Measurements from ENCODE around the gene SOX8.
A peak's percentile ranks its signal among the peaks of the same experiment; 100 is the strongest.

The SOX8 gene

GRCh38 chr16:990516-991291 is 9.1 kb downstream of the SOX8 start:
- no peak overlapping the region for H3K4me3 ChIP-seq (ENCODE audit: low read length)
- no peaks in the 10 kb centered on the region for H3K4me1 ChIP-seq (ENCODE audit: control insufficient read depth, insufficient read depth, low read length)
- H3K36me3 ChIP-seq (ENCODE audit: control insufficient read depth, insufficient read depth, low read length, severe bottlenecking): no peaks in the 10 kb centered on the region
- DNase-seq (ENCODE audit: low read depth): no peak
- H3K27me3 ChIP-seq (replicated peaks; ENCODE audit: control insufficient read depth, insufficient read depth, low read length): peaks cover 32% of the 10 kb centered on the region
- H3K9ac ChIP-seq (ENCODE audit: low read length): no peak overlapping the region
- H3K9me3 ChIP-seq (ENCODE audit: control insufficient read depth, low read length): peaks cover 19% of the 10 kb centered on the region

- Histone ChIP-seq H3K4me1 (ENCODE audit: control insufficient read depth, insufficient read depth, low read length) (no peaks in the 10 kb centered on the region), H3K9ac (ENCODE audit: low read length) (no peak overlapping the region), H3K4me3 (ENCODE audit: low read length) (no peak overlapping the region), H3K9me3 (ENCODE audit: control insufficient read depth, low read length) (peaks cover 25% of the 10 kb centered on the region), H3K36me3 (ENCODE audit: control insufficient read depth, insufficient read depth, low read length, severe bottlenecking) (no peaks in the 10 kb centered on the region), H3K27me3 (replicated peaks; ENCODE audit: control insufficient read depth, insufficient read depth, low read length) (peaks cover 30% of the 10 kb centered on the region)
- DNase-seq (ENCODE audit: low read depth): no peak
Measured at GRCh38 chr16:991345-991744, 9.8 kb downstream of the SOX8 start.

- Histone ChIP-seq H3K27me3 (replicated peaks; ENCODE audit: control insufficient read depth, insufficient read depth, low read length) (peaks cover 30% of the 10 kb centered on the region), H3K9ac (ENCODE audit: low read length) (no peak overlapping the region), H3K4me3 (ENCODE audit: low read length) (no peak overlapping the region), H3K36me3 (ENCODE audit: control insufficient read depth, insufficient read depth, low read length, severe bottlenecking) (no peaks in the 10 kb centered on the region), H3K9me3 (ENCODE audit: control insufficient read depth, low read length) (peaks cover 29% of the 10 kb centered on the region), H3K4me1 (ENCODE audit: control insufficient read depth, insufficient read depth, low read length) (no peaks in the 10 kb centered on the region)
- DNase-seq (ENCODE audit: low read depth): no peak
Measured at GRCh38 chr16:991773-992172, 10.2 kb downstream of the SOX8 start.

- H3K9me3 ChIP-seq (ENCODE audit: control insufficient read depth, low read length): peaks cover 36% of the 10 kb centered on the region
- H3K27me3 ChIP-seq (replicated peaks; ENCODE audit: control insufficient read depth, insufficient read depth, low read length): peaks cover 42% of the 10 kb centered on the region
- no peaks in the 10 kb centered on the region for H3K36me3 ChIP-seq (ENCODE audit: control insufficient read depth, insufficient read depth, low read length, severe bottlenecking)
- no peak overlapping the region for H3K9ac ChIP-seq (ENCODE audit: low read length)
- DNase-seq (ENCODE audit: low read depth): no peak
- H3K4me3 ChIP-seq (ENCODE audit: low read length): no peak overlapping the region
- H3K4me1 ChIP-seq (ENCODE audit: control insufficient read depth, insufficient read depth, low read length): no peaks in the 10 kb centered on the region
Measured at GRCh38 chr16:993731-994130, 12.2 kb downstream of the SOX8 start.

- Histone ChIP-seq H3K27me3 (replicated peaks; ENCODE audit: control insufficient read depth, insufficient read depth, low read length) (peaks cover 47% of the 10 kb centered on the region), H3K9me3 (ENCODE audit: control insufficient read depth, low read length) (peaks cover 36% of the 10 kb centered on the region), H3K36me3 (ENCODE audit: control insufficient read depth, insufficient read depth, low read length, severe bottlenecking) (no peaks in the 10 kb centered on the region), H3K4me3 (ENCODE audit: low read length) (peak overlapping the region; percentile 13), H3K4me1 (ENCODE audit: control insufficient read depth, insufficient read depth, low read length) (no peaks in the 10 kb centered on the region), H3K9ac (ENCODE audit: low read length) (no peak overlapping the region)
- peak; percentile 41 for DNase-seq (ENCODE audit: low read depth)
Measured at GRCh38 chr16:995087-995486, 13.5 kb downstream of the SOX8 start.

- H3K27me3 ChIP-seq (replicated peaks; ENCODE audit: control insufficient read depth, insufficient read depth, low read length): peaks cover 45% of the 10 kb centered on the region
- H3K4me3 ChIP-seq (ENCODE audit: low read length): peak overlapping the region; percentile 13
- peaks cover 36% of the 10 kb centered on the region for H3K9me3 ChIP-seq (ENCODE audit: control insufficient read depth, low read length)
- no peak overlapping the region for H3K9ac ChIP-seq (ENCODE audit: low read length)
- no peak for DNase-seq (ENCODE audit: low read depth)
- no peaks in the 10 kb centered on the region for H3K4me1 ChIP-seq (ENCODE audit: control insufficient read depth, insufficient read depth, low read length)
- no peaks in the 10 kb centered on the region for H3K36me3 ChIP-seq (ENCODE audit: control insufficient read depth, insufficient read depth, low read length, severe bottlenecking)
Measured at GRCh38 chr16:995783-996182, 14.2 kb downstream of the SOX8 start.

GRCh38 chr16:996681-997080 is 15.1 kb downstream of the SOX8 start:
- H3K4me3 ChIP-seq (ENCODE audit: low read length): no peak overlapping the region
- peaks cover 36% of the 10 kb centered on the region for H3K9me3 ChIP-seq (ENCODE audit: control insufficient read depth, low read length)
- no peak overlapping the region for H3K9ac ChIP-seq (ENCODE audit: low read length)
- DNase-seq (ENCODE audit: low read depth): no peak
- no peaks in the 10 kb centered on the region for H3K4me1 ChIP-seq (ENCODE audit: control insufficient read depth, insufficient read depth, low read length)
- H3K27me3 ChIP-seq (replicated peaks; ENCODE audit: control insufficient read depth, insufficient read depth, low read length): peaks cover 48% of the 10 kb centered on the region
- H3K36me3 ChIP-seq (ENCODE audit: control insufficient read depth, insufficient read depth, low read length, severe bottlenecking): no peaks in the 10 kb centered on the region

GRCh38 chr16:997440-998051 is 16.0 kb downstream of the SOX8 start:
- Histone ChIP-seq H3K4me1 (ENCODE audit: control insufficient read depth, insufficient read depth, low read length) (peaks cover 2% of the 10 kb centered on the region), H3K9ac (ENCODE audit: low read length) (no peak overlapping the region), H3K36me3 (ENCODE audit: control insufficient read depth, insufficient read depth, low read length, severe bottlenecking) (no peaks in the 10 kb centered on the region), H3K27me3 (replicated peaks; ENCODE audit: control insufficient read depth, insufficient read depth, low read length) (peaks cover 54% of the 10 kb centered on the region), H3K4me3 (ENCODE audit: low read length) (no peak overlapping the region), H3K9me3 (ENCODE audit: control insufficient read depth, low read length) (peaks cover 36% of the 10 kb centered on the region)
- peak; percentile 28 for DNase-seq (ENCODE audit: low read depth)

GRCh38 chr16:998211-998610 is 16.6 kb downstream of the SOX8 start:
- Histone ChIP-seq H3K36me3 (ENCODE audit: control insufficient read depth, insufficient read depth, low read length, severe bottlenecking) (no peaks in the 10 kb centered on the region), H3K27me3 (replicated peaks; ENCODE audit: control insufficient read depth, insufficient read depth, low read length) (peaks cover 50% of the 10 kb centered on the region), H3K4me3 (ENCODE audit: low read length) (no peak overlapping the region), H3K9me3 (ENCODE audit: control insufficient read depth, low read length) (peaks cover 33% of the 10 kb centered on the region), H3K9ac (ENCODE audit: low read length) (no peak overlapping the region), H3K4me1 (ENCODE audit: control insufficient read depth, insufficient read depth, low read length) (peaks cover 9% of the 10 kb centered on the region)
- DNase-seq (ENCODE audit: low read depth): no peak

GRCh38 chr16:998615-999014 is 17.0 kb downstream of the SOX8 start:
- peaks cover 32% of the 10 kb centered on the region for H3K9me3 ChIP-seq (ENCODE audit: control insufficient read depth, low read length)
- no peak overlapping the region for H3K9ac ChIP-seq (ENCODE audit: low read length)
- DNase-seq (ENCODE audit: low read depth): no peak
- peaks cover 13% of the 10 kb centered on the region for H3K4me1 ChIP-seq (ENCODE audit: control insufficient read depth, insufficient read depth, low read length)
- H3K36me3 ChIP-seq (ENCODE audit: control insufficient read depth, insufficient read depth, low read length, severe bottlenecking): no peaks in the 10 kb centered on the region
- peaks cover 50% of the 10 kb centered on the region for H3K27me3 ChIP-seq (replicated peaks; ENCODE audit: control insufficient read depth, insufficient read depth, low read length)
- no peak overlapping the region for H3K4me3 ChIP-seq (ENCODE audit: low read length)

GRCh38 chr16:999677-1000076 is 18.1 kb downstream of the SOX8 start:
- Histone ChIP-seq H3K4me1 (ENCODE audit: control insufficient read depth, insufficient read depth, low read length) (peaks cover 16% of the 10 kb centered on the region), H3K4me3 (ENCODE audit: low read length) (no peak overlapping the region), H3K9ac (ENCODE audit: low read length) (no peak overlapping the region), H3K9me3 (ENCODE audit: control insufficient read depth, low read length) (peaks cover 28% of the 10 kb centered on the region), H3K36me3 (ENCODE audit: control insufficient read depth, insufficient read depth, low read length, severe bottlenecking) (no peaks in the 10 kb centered on the region), H3K27me3 (replicated peaks; ENCODE audit: control insufficient read depth, insufficient read depth, low read length) (peaks cover 48% of the 10 kb centered on the region)
- no peak for DNase-seq (ENCODE audit: low read depth)
